GM19043 (cell line): ENCODE data around the gene F2RL3.

Experiments used
- ATAC-seq: cut with Tn5 transposase; IDR thresholded peaks from one replicate; pipeline ENCODE4 v1.9.1; 2021; ENCODE audit warnings: low read depth; ENCODE audit not compliant: unreplicated experiment

The F2RL3 gene

GRCh38 chr19:16892868-16893685 is 4.3 kb downstream of the F2RL3 start:
- ATAC-seq, result no peak

- ATAC-seq, result no peak
Measured at GRCh38 chr19:16893686-16893989, 4.8 kb downstream of the F2RL3 start.

- no peak for ATAC-seq
Measured at GRCh38 chr19:16894080-16894479, 5.3 kb downstream of the F2RL3 start.

- ATAC-seq, result no peak
Measured at GRCh38 chr19:16895467-16896145, 6.8 kb downstream of the F2RL3 start.

GRCh38 chr19:16896146-16897028 is 7.6 kb downstream of the F2RL3 start:
- no peak for ATAC-seq

GRCh38 chr19:16897029-16897855 is 8.4 kb downstream of the F2RL3 start:
- ATAC-seq, result no peak

GRCh38 chr19:16897856-16898161 is 9.0 kb downstream of the F2RL3 start:
- ATAC-seq, result no peak

- no peak for ATAC-seq
Measured at GRCh38 chr19:16898361-16899015, 9.7 kb downstream of the F2RL3 start.

- no peak for ATAC-seq
Measured at GRCh38 chr19:16899566-16900075, 10.8 kb downstream of the F2RL3 start.

GRCh38 chr19:16901491-16902175 is 12.8 kb downstream of the F2RL3 start:
- ATAC-seq, result no peak

- no peak for ATAC-seq
Measured at GRCh38 chr19:16902545-16902944, 13.7 kb downstream of the F2RL3 start.

- ATAC-seq, result no peak
Measured at GRCh38 chr19:16903347-16903746, 14.5 kb downstream of the F2RL3 start.

- no peak for ATAC-seq
Measured at GRCh38 chr19:16904599-16904998, 15.8 kb downstream of the F2RL3 start.

- ATAC-seq, result no peak
Measured at GRCh38 chr19:16908759-16909158, 20.0 kb downstream of the F2RL3 start.

GRCh38 chr19:16911046-16911445 is 22.2 kb downstream of the F2RL3 start:
- ATAC-seq, result no peak

- no peak for ATAC-seq
Measured at GRCh38 chr19:16912780-16913179, 24.0 kb downstream of the F2RL3 start.

GRCh38 chr19:16914421-16914820 is 25.6 kb downstream of the F2RL3 start:
- no peak for ATAC-seq

GRCh38 chr19:16915135-16915534 is 26.3 kb downstream of the F2RL3 start:
- ATAC-seq, result no peak

- ATAC-seq, result no peak
Measured at GRCh38 chr19:16915734-16916133, 26.9 kb downstream of the F2RL3 start.
